Mesenchymal stem cell (in vitro differentiated cells and primary cell): ENCODE measurements around the gene SLC14A1. TPM values are rescaled to one million over a fixed set of nuclear protein-coding genes. Genes with fewer than 3 reads are reported as not detected.

Experiments used
- DNase-seq: peaks from one replicate; pipeline ENCODE4 v3.0.0-alpha.2; 2013
- H2AFZ ChIP-seq: one replicate; pipeline ENCODE4 v1.6.1; 2013; ENCODE audit warnings: low read depth, mild to moderate bottlenecking, control low read depth, inconsistent platforms, low read length, moderate library complexity
- H2AK5ac ChIP-seq: 2 replicates; pipeline ENCODE4 v1.6.1; 2013; ENCODE audit warnings: low read length, moderate library complexity, mild to moderate bottlenecking, inconsistent platforms; ENCODE audit not compliant: severe bottlenecking
- H2BK120ac ChIP-seq: one replicate; pipeline ENCODE4 v1.6.1; 2013; ENCODE audit warnings: low read depth, mild to moderate bottlenecking, inconsistent platforms, low read length, moderate library complexity
- H2BK12ac ChIP-seq, 2 experiments: one replicate each; pipeline ENCODE4 v1.6.1; 2013; ENCODE audit warnings: inconsistent platforms in 2 of 2, low read length in 2 of 2, mild to moderate bottlenecking in 2 of 2, moderate library complexity in 2 of 2, control low read depth in 1 of 2
- H2BK15ac ChIP-seq: one replicate; pipeline ENCODE4 v1.6.1; 2013; ENCODE audit warnings: mild to moderate bottlenecking, low read depth, inconsistent platforms; ENCODE audit not compliant: poor library complexity, severe bottlenecking
- H2BK5ac ChIP-seq: 2 replicates; pipeline ENCODE4 v1.6.1; 2013; ENCODE audit warnings: low read depth, mild to moderate bottlenecking, low read length, control low read depth, inconsistent platforms; ENCODE audit not compliant: poor library complexity, severe bottlenecking
- H3K14ac ChIP-seq, 2 experiments: one replicate each; pipeline ENCODE4 v1.6.1; 2013; ENCODE audit warnings: inconsistent platforms in 2 of 2, low read length in 2 of 2, control low read depth in 1 of 2, mild to moderate bottlenecking in 1 of 2, moderate library complexity in 1 of 2
- H3K18ac ChIP-seq, 2 experiments: one replicate each; pipeline ENCODE4 v1.6.1; 2013; ENCODE audit warnings: inconsistent platforms in 2 of 2, low read length in 2 of 2, control low read depth in 1 of 2, low read depth in 1 of 2, mild to moderate bottlenecking in 1 of 2
- H3K23ac ChIP-seq, 2 experiments: one replicate each; pipeline ENCODE4 v1.6.1; 2013; ENCODE audit warnings: inconsistent platforms in 2 of 2, low read length in 2 of 2, mild to moderate bottlenecking in 2 of 2, moderate library complexity in 2 of 2, control low read depth in 1 of 2
- H3K27ac ChIP-seq: 2 replicates; pipeline ENCODE4 v1.5.1; 2013; ENCODE audit warnings: mild to moderate bottlenecking, moderate library complexity, low read length, control low read depth, inconsistent platforms; ENCODE audit not compliant: poor library complexity, severe bottlenecking
- H3K27me3 ChIP-seq, 2 experiments: 2 replicates each; pipeline versions ENCODE4 v1.6.1 to v1.7.0; 2013; ENCODE audit warnings: low read length in 2 of 2, mild to moderate bottlenecking in 2 of 2, moderate library complexity in 2 of 2, control low read depth in 1 of 2, inconsistent platforms in 1 of 2; ENCODE audit not compliant: control insufficient read depth in 1 of 2, insufficient read depth in 1 of 2
- H3K36me3 ChIP-seq, 2 experiments: 2 replicates each; pipeline versions ENCODE4 v1.6.1 to v1.7.0; 2013; ENCODE audit warnings: low read length in 2 of 2, control low read depth in 1 of 2, inconsistent platforms in 1 of 2, low read depth in 1 of 2, mild to moderate bottlenecking in 1 of 2; ENCODE audit not compliant: insufficient read depth in 2 of 2, control insufficient read depth in 1 of 2
- H3K4ac ChIP-seq, 2 experiments: one replicate each; pipeline ENCODE4 v1.6.1; 2013; ENCODE audit warnings: inconsistent platforms in 2 of 2, low read length in 2 of 2, mild to moderate bottlenecking in 2 of 2, moderate library complexity in 2 of 2, control low read depth in 1 of 2, low read depth in 1 of 2
- H3K4me1 ChIP-seq: 2 replicates; pipeline ENCODE4 v1.6.1; 2013; ENCODE audit warnings: low read depth, low read length, control low read depth; ENCODE audit not compliant: control insufficient read depth, insufficient read depth
- H3K4me2 ChIP-seq: 2 replicates; pipeline ENCODE4 v1.6.1; 2013; ENCODE audit warnings: low read length, mild to moderate bottlenecking, inconsistent platforms; ENCODE audit not compliant: poor library complexity, severe bottlenecking
- H3K4me3 ChIP-seq, 2 experiments: 2 replicates each; pipeline versions ENCODE4 v1.5.1 to v1.7.0; 2013; ENCODE audit warnings: low read length in 2 of 2, mild to moderate bottlenecking in 2 of 2, control low read depth in 1 of 2, low read depth in 1 of 2; ENCODE audit not compliant: insufficient read depth in 1 of 2
- H3K79me1 ChIP-seq: replicated peaks from 2 replicates; pipeline ENCODE4 v1.6.1; 2013; ENCODE audit warnings: mild to moderate bottlenecking, control low read depth, low read length, inconsistent platforms; ENCODE audit not compliant: poor library complexity, severe bottlenecking
- H3K9ac ChIP-seq: 2 replicates; pipeline ENCODE4 v1.7.0; 2013; ENCODE audit warnings: mild to moderate bottlenecking, low read length, moderate library complexity
- H3K9me3 ChIP-seq: 2 replicates; pipeline ENCODE4 v1.7.0; 2013; ENCODE audit warnings: mild to moderate bottlenecking, low read length; ENCODE audit not compliant: control insufficient read depth
- H4K8ac ChIP-seq: one replicate; pipeline ENCODE4 v1.6.1; 2013; ENCODE audit warnings: inconsistent platforms, mild to moderate bottlenecking, low read length, moderate library complexity
- H4K91ac ChIP-seq: one replicate; pipeline ENCODE4 v1.6.1; 2013; ENCODE audit warnings: mild to moderate bottlenecking, low read length, inconsistent platforms
- WGBS: methylation state at CpG from one replicate; pipeline ENCODE4 v1.1.7; 2013; ENCODE audit warnings: mixed read lengths; 5-methylcytosine and 5-hydroxymethylcytosine counted together
- polyA plus RNA-seq, 2 experiments: library from polyadenylated mRNA; stranded (reverse); fragments of 200-250 nt; gene quantifications; one replicate each; pipeline ENCODE4 v1.2.3, GENCODE V29; 2013

SLC14A1 gene
- 1.1 TPM for polyA plus RNA-seq (2013, experiment 1 of 2)
- polyA plus RNA-seq (2013, experiment 2 of 2), result 1.3 TPM

DNA sequence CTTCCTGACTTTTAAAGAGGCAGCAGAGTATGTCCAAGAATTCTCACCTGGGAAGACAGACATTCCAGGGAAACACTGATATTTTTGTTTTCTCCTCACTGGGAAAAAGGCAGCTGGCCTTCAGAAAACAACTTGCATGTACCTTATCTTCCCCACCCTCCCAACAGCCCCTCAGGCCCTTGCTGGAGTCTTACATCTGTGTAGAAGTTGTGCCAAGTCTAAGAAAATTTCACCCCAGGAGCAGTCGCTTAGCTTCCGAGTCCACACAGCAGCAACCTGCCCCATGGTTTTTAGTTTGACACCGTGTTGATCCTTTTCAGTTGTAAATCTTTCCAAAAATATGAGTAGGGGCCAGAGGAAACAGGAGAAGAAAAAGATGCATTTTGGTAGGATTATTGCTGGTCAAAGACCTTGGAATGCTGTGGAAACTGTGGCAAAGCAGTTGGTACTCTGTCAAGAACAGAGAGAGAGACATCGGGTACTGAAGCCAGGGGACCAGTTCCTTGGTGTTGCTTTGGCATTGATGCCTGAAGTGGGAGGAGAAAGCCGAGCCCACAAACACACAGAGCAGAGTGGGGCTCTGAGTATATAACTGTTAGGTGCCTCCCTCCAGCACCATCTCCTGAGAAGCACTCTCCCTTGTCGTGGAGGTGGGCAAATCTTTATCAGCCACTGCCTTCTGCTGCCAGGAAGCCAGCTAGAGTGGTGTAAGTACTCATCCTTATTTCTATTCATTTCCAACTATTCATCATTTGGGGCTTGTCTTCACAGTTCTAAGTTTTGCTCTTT is at the start of gene SLC14A1:
Gene SLC14A1 (plus strand): TSS at position 615 of the 789 bp plus-strand sequence. CDS start 6,140 bp downstream, outside the sequence.
- 80% methylated on average over 6 of the region's 6 CpGs for WGBS
- DNase-seq, result no peak
- no peaks in the 10 kb centered on the region for H3K27me3 ChIP-seq
- no peak within 1 kb of the TSS for H3K14ac ChIP-seq
- peak within 1 kb of the TSS; percentile 25 for H3K27ac ChIP-seq
- peak within 1 kb of the TSS; percentile 27 for H2BK120ac ChIP-seq
- no peak within 1 kb of the TSS for H4K8ac ChIP-seq
- no peak within 1 kb of the TSS for H2AK5ac ChIP-seq
- H2AFZ ChIP-seq, result no peak within 1 kb of the TSS
- H3K23ac ChIP-seq, result no peak within 1 kb of the TSS
- peak within 1 kb of the TSS; percentile 38 for H3K4me2 ChIP-seq
- peak within 1 kb of the TSS; percentile 12 for H2BK5ac ChIP-seq
- no peaks in the 10 kb centered on the region for H3K79me1 ChIP-seq
- peak within 1 kb of the TSS in 1 of 2 experiments; percentile 60 for H2BK12ac ChIP-seq
- H3K9ac ChIP-seq, result peak within 1 kb of the TSS; percentile 39
- no peaks in the 10 kb centered on the region for H3K9me3 ChIP-seq
- peak within 1 kb of the TSS; percentile 29 for H2BK15ac ChIP-seq
- peaks cover 15% of the 10 kb centered on the region for H3K4me1 ChIP-seq
- H3K18ac ChIP-seq, result peak within 1 kb of the TSS in 1 of 2 experiments; percentile 15
- H3K4me3 ChIP-seq, result peak within 1 kb of the TSS in 1 of 2 experiments; percentile 80
- H3K4ac ChIP-seq, result peak within 1 kb of the TSS in 1 of 2 experiments; percentile 48
- H4K91ac ChIP-seq, result no peak within 1 kb of the TSS
- H3K36me3 ChIP-seq, result peaks cover 0 to 3% of the 10 kb centered on the region in 2 experiments

DNA sequence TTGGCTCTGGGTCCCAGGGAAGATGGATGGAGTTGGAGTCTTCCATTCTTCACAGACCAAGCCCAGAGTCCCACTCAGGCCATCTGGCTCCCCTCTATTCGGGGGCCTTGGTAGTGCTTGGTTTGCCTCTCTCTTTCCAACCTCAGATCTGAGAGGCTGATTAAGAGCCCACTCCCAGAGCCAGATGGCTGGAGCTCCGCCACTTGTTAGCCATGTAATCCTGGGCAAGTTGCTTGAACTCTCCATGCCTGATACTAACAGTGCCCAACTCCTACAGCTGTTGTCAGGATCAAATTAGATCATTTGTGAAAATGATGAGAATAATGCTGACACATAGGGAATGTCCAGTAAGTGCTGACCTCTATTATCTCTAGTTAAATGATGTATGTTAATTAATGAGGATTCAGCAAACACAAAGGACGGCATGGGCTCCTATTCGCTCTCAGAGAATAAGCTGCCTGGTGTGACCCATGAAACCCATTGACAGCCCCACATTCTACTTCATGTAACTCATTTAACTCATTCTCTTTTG is 46.6 kb upstream of the SLC14A1 start:
- Histone ChIP-seq H2BK5ac (no peak overlapping the region), H3K9me3 (no peaks in the 10 kb centered on the region), H3K27ac (no peak overlapping the region), H3K4me3 (no peak overlapping the region), H3K4me2 (no peak overlapping the region), H3K4ac (no peak overlapping the region), H4K8ac (no peak overlapping the region), H3K79me1 (no peaks in the 10 kb centered on the region), H3K9ac (no peak overlapping the region), H2BK15ac (no peak overlapping the region), H2BK12ac (no peak overlapping the region), H2AFZ (no peak overlapping the region), H4K91ac (no peak overlapping the region), H3K4me1 (no peaks in the 10 kb centered on the region), H2AK5ac (no peak overlapping the region), H3K23ac (no peak overlapping the region), H3K36me3 (no peaks in the 10 kb centered on the region), H2BK120ac (no peak overlapping the region), H3K27me3 (peaks cover 3 to 19% of the 10 kb centered on the region in 2 experiments), H3K18ac (no peak overlapping the region), H3K14ac (no peak overlapping the region)
- 95% methylated on average over 2 of the region's 4 CpGs for WGBS
- no peak for DNase-seq

DNA sequence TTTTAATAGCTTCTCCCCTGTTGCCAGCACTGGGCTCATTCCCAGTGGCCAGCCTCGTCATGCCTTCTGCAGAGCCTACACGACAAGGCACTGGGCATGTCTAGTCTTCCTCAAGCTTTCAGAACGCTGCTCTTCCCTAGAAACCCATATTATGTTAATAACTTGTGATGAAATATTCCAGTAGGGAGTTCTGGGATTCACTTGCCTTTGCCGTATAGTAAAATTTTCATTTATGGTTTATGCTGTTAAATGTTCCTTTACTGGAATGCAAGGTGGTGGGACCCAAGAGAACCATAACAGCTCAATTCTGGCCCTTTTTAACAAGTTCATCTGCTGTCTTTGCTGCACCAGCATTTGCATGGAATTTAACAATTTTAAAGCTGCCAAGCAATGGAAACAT is 45.5 kb upstream of the SLC14A1 start:
- no peaks in the 10 kb centered on the region for H3K4me1 ChIP-seq

DNA sequence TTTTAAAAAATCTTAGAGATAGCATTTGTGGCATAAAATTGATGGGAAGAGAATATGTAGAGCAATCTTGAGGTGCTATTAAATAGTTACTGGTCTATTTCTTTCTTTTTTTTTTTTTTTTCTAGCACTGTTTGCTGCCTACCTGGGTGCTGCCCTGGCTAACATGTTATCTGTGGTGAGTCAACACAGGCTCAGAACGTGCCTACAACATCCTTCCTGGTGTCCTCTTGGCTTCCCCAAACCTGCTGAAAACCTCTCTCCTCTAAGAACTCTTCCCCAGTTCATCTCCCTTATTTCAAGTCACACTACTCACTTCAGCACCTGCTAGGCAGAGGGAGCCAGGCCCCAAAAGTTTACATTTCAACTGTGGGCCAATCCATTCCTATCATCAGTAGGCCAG is 45.1 kb upstream of the SLC14A1 start:
- H3K79me1 ChIP-seq, result no peaks in the 10 kb centered on the region
- no peak overlapping the region for H2BK5ac ChIP-seq
- DNase-seq, result no peak
- no peak overlapping the region for H3K9ac ChIP-seq
- H3K9me3 ChIP-seq, result no peaks in the 10 kb centered on the region
- H3K27me3 ChIP-seq, result peaks cover 6 to 19% of the 10 kb centered on the region in 2 experiments
- H2AK5ac ChIP-seq, result no peak overlapping the region
- H3K4me3 ChIP-seq, result no peak overlapping the region
- no peak overlapping the region for H2BK15ac ChIP-seq
- H3K4me1 ChIP-seq, result no peaks in the 10 kb centered on the region
- H3K4ac ChIP-seq, result no peak overlapping the region
- no peak overlapping the region for H4K91ac ChIP-seq
- H3K4me2 ChIP-seq, result no peak overlapping the region
- 34% methylated on average over 1 of the region's 1 CpG for whole genome bisulfite sequencing
- no peak overlapping the region for H2BK120ac ChIP-seq
- H3K23ac ChIP-seq, result no peak overlapping the region
- no peak overlapping the region for H2AFZ ChIP-seq
- H4K8ac ChIP-seq, result no peak overlapping the region
- H3K14ac ChIP-seq, result no peak overlapping the region
- no peak overlapping the region for H2BK12ac ChIP-seq
- H3K27ac ChIP-seq, result no peak overlapping the region
- no peak overlapping the region for H3K18ac ChIP-seq
- no peaks in the 10 kb centered on the region for H3K36me3 ChIP-seq

More for the DNA sequence above, 45.5 kb upstream of the SLC14A1 start:
- H2BK12ac ChIP-seq, result no peak overlapping the region
- peaks cover 6 to 19% of the 10 kb centered on the region in 2 experiments for H3K27me3 ChIP-seq
- no peak overlapping the region for H4K91ac ChIP-seq
- no peak overlapping the region for H4K8ac ChIP-seq
- H2BK5ac ChIP-seq, result no peak overlapping the region
- no peak overlapping the region for H3K23ac ChIP-seq
- H2BK120ac ChIP-seq, result no peak overlapping the region
- no peaks in the 10 kb centered on the region for H3K9me3 ChIP-seq
- no peaks in the 10 kb centered on the region for H3K36me3 ChIP-seq
- H2AFZ ChIP-seq, result no peak overlapping the region
- H3K18ac ChIP-seq, result no peak overlapping the region
- no peaks in the 10 kb centered on the region for H3K79me1 ChIP-seq
- no peak overlapping the region for H3K4me3 ChIP-seq
- no peak overlapping the region for H3K27ac ChIP-seq
- WGBS, result 91% methylated on average over 3 of the region's 4 CpGs
- no peak overlapping the region for H3K4ac ChIP-seq
- H3K14ac ChIP-seq, result no peak overlapping the region
- H3K9ac ChIP-seq, result no peak overlapping the region
- H2BK15ac ChIP-seq, result no peak overlapping the region
- H2AK5ac ChIP-seq, result no peak overlapping the region
- DNase-seq, result no peak
- H3K4me2 ChIP-seq, result no peak overlapping the region
